HG03280 (cell line): ENCODE results near the gene YES1.

Experiments used
- ATAC-seq: cut with Tn5 transposase; IDR thresholded peaks from one replicate; pipeline ENCODE4 v1.9.1; 2021; ENCODE audit warnings: mild to moderate bottlenecking, moderate library complexity; ENCODE audit not compliant: unreplicated experiment

The YES1 gene

GRCh38 chr18:811892-812375 lies at the start of gene YES1:
Gene YES1, minus strand, starts transcription at chr18:812242. Its CDS starts 55,415 bp downstream, at chr18:756827.
- ATAC-seq: peak; percentile 54

- no peak for ATAC-seq
Measured at GRCh38 chr18:857986-858385, 45.9 kb upstream of the YES1 start.

- ATAC-seq: no peak
Measured at GRCh38 chr18:853471-853870, 41.4 kb upstream of the YES1 start.

DNA sequence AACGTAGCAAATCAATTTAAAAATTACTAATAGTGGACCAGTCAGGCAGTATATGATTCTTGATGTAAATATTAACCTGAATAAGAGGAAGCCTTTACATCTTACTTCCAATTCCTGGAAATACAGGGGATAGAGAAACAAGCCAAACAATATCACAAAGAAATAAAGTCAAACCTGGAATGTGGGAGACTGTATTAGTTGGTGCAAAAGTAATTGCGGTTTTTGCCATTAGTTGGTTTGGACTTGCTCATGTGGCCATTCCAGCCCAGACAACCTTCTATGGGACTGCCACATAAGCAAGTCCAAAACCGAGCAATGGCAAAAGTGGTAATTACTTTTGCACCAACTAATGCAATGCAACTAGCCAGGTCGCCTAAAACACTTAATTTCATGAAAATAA lies 38.9 kb upstream of the YES1 start:
- ATAC-seq: no peak

DNA sequence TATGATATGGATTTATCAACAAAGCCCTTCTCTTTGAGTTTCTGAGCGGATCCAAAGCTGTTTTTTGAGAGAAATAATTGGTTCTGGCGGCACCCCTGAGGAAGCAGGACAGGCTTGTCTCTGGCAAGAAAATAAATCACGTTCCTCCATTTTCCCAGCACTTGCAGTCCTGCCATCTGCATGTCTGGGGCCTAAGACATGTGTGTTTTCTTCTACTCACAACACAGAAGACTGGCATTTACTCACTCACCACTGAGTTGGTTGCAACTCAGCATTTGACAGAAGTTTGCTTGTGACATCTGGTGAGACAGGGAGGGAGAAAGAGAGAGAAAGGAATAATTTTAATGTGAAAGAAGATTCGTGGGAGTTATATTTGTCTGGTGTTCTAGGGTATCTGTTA lies 37.0 kb upstream of the YES1 start:
- no peak for ATAC-seq

- ATAC-seq: no peak
Measured at GRCh38 chr18:848062-848861, 36.2 kb upstream of the YES1 start.

DNA sequence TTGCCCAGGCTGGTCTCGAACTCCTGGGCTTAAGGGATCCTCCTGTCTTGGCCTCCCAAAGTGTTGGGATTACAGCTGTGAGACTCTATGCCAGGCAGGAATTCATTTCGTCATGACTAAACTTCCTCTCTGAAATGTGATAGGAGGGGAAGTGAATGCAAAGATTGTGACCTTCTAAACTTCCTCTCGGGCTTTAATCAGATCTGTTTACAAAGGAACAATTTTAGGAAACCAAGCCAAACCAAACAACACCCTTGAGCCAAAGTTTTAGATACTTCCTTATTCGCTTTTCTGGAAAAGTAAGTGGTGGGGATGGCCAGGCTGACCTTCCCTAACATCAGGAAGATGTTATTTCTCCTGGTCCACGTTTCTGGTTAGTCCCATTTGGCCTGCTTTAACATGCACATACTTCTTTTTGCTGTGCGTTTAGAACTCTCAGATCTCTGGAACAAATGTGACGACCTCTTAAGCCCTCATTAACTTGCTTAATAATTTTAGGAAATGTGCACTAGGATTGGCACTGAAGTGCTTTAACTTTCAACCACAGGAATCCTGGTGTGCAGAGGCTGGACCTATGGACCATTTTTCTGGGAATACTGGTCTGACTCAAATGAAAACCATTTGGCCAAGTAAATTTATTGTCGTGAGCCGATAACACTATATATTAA lies 33.2 kb upstream of the YES1 start:
- ATAC-seq: no peak

GRCh38 chr18:841647-842370 lies 29.8 kb upstream of the YES1 start:
- ATAC-seq: no peak

GRCh38 chr18:840516-840915 lies 28.5 kb upstream of the YES1 start:
- no peak for ATAC-seq

- no peak for ATAC-seq
Measured at GRCh38 chr18:840023-840408, 28.0 kb upstream of the YES1 start.

DNA sequence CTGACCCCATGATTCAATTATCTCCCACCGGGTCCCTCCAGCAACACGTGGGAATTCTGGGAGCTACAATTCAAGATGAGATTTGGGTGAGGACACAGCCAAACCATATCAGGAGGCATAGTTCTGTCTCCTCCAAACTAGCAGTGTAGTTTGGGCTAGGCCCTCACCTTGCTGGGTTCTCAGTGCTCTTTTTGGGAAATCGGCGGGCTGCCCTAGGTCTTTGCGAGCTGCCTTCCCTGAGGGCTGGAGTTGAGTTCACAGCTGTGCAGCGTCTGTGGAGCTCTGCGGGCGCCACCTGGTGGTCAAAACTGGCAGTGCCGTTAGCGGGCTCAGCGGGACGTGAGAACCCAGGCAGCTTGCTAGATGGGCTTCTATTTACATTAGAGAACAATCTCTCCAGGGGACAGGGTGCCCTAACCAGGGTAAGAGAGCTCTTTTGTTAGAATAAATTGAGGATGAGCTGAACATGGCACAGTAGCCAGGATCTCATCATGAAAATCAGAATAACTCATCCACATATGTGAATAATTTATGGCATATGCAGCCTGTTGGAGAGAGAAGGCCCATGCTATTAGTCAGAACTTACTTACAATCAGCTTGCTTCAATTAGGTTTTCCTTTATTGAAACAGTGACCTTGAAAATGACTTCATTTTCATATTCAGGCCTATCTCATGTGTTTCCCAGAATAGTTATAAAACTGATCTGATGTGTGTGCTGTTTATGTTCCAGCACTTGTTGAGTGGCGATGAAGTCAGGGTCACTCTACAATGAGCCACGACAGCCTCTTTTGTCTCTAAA lies 27.4 kb upstream of the YES1 start:
- ATAC-seq: peak; percentile 96

- ATAC-seq: no peak
Measured at GRCh38 chr18:837922-838321, 25.9 kb upstream of the YES1 start.

DNA sequence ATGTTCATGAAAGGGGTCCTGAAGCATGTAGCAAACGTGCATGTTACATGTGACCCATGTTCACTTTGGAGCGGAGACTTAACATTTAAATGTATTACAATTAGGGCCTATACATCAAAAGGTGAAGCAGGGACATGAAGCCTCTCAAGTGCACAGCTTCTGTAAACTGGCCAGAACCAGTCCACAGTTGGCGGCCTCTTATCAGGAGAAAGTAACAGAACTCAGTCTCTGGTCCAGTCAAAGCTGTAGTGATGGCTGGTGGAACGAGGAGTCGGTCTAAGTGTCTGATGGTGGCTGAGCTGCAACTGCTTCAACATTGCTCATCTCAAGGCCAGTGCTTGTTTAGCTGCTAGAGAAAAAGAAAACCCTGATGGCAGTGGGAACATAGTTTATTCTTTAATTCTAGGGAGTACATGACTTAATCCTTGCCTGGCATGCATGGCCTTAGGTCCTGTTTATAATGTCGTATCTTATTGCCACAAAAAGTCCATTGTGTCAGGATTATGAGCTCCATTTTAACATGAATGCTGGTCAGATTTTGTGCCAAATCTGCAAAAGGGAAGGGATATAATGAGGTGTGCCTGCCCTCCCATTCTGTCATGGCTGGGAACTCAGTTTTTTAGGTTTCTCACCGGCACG lies 22.2 kb upstream of the YES1 start:
- no peak for ATAC-seq

DNA sequence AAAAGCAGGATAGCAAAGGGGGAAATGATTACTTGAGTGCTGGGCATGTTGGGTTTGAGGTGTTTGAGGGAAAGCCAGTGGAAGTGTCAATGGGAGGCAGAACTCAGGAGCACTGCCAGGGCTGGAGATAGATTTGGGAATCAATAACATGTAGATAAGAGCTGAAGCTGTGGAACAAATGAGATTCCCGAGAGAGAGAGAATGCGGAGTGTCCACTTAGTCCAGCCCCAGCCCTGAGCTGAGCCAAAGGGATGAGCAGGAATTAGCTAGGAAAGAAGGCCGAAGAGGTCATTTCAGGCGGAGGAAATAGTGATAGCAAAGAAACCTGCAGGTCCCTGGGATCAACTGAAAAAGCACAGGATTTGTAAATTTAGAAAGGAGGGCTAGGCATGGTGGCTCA lies 21.2 kb upstream of the YES1 start:
- ATAC-seq: no peak

DNA sequence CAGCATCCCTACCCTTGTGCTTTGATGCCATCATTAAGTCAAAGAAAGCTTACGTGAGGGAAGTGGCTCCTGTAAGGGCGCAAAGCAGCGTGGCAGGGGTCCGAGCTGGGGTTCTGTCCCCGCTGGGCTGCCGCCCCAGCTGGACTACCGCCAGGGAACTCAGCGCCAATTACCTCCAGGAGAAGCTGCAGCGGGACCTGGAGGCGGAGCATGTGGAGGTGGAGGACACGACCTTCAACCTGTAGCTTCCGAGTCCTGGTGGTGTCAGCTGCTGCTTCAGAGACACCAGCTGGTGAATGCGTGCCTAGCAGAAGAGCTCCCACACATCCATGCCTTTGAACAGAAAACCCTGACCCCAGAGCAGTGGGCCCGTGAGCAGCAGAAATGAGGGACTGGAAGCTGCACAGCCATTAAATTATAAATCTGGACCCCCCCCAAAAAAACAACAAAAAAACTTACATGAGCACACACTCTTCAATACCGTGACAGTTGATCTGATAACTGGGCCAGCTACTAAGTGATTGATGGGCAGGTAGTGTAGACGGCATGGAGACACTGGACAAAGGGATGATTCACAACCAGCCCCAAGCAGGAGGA lies 20.1 kb upstream of the YES1 start:
- ATAC-seq: no peak

DNA sequence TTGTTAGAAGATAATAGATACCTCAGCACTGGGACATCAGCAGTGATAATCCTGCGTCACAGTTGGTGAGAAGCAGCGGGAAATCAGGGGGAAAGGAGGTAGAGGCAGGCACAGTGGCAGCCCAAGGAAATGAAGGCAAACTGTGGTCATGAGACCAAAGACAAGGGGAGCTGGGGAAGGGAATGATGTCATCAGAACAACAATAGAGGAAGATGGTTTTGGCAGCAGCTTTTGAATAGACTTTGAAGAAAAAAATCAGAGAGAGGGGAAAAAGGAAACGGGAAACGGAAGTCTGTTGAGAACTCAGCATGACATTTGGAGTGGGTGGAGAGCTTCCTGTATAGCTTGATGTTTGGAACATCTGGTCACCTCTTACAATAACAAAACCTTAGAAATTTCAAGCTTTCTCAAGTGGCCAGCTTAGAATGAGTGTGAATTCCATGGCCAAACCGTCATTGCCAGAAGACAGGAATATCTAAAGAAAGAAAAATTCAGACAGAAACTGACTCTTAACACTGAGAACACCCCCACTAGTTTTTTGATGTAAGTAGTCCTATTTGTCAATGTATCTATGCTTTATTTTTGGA lies 18.4 kb upstream of the YES1 start:
- ATAC-seq: peak; percentile 59

DNA sequence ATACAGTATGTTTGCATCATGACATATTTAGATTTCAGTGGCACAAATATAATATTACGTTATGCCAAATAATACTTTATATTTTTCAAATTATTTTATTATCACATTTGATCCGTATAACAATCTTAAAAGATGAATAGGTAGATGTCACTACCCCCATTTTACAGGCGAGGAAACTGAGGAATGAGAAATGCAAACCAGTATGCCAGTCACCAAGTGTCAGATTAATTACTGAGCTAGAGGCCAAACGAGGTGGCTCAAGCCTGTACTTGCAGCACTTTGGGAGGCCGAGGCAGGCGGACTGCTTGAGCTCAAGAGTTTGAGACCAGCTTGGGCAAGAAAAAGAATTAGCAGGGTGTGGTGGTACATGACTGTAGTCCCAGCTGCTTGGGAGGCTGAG lies 17.4 kb upstream of the YES1 start:
- ATAC-seq: no peak

- ATAC-seq: no peak
Measured at GRCh38 chr18:827093-827677, 15.1 kb upstream of the YES1 start.

- no peak for ATAC-seq
Measured at GRCh38 chr18:825891-826585, 14.0 kb upstream of the YES1 start.
